ENCODE data around the gene CACNA1D. TPM values are rescaled to one million over a fixed set of nuclear protein-coding genes. Genes with fewer than 3 reads are reported as not detected.

The CACNA1D gene
- polyA plus RNA-seq, 1 experiment = 0.15 TPM

DNA sequence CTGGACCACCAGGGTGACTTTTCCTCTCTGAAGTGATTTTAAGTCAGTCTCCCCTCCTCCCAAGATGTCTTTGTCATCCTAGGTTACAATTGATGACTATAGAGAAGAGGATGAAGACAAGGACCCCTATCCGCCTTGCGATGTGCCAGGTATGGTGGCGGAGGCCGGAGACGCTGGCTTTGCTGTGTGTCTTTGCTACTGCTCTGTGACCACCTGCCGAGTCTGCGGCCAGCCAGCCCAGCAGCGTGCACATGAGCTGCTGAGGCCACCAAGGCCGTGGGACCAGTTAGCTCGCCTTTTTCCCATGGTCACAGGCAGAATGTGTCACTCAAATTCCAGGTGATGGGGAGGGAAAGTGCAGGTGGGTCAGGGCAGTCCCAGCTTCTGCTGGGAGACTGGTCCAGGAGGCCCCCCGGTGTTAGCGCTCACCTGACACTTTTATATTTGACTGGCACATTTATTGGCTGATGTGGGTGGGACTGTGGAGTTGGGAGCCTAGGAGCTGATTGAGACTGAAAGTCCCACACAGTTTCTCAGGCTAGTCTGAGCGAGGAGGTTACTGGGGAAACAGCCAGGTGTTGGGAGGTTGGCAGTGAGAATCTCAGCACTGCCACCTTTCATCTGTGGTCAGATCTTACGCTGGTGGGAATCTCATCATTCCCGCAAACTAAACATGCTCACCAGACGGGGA, 237.7 kb downstream of the CACNA1D start:
- TF ChIP-seq, protein P1, sequence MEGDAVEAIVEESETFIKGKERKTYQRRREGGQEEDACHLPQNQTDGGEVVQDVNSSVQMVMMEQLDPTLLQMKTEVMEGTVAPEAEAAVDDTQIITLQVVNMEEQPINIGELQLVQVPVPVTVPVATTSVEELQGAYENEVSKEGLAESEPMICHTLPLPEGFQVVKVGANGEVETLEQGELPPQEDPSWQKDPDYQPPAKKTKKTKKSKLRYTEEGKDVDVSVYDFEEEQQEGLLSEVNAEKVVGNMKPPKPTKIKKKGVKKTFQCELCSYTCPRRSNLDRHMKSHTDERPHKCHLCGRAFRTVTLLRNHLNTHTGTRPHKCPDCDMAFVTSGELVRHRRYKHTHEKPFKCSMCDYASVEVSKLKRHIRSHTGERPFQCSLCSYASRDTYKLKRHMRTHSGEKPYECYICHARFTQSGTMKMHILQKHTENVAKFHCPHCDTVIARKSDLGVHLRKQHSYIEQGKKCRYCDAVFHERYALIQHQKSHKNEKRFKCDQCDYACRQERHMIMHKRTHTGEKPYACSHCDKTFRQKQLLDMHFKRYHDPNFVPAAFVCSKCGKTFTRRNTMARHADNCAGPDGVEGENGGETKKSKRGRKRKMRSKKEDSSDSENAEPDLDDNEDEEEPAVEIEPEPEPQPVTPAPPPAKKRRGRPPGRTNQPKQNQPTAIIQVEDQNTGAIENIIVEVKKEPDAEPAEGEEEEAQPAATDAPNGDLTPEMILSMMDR (IDR thresholded peaks at IDR 0.05; ENCODE audit: insufficient read depth, low read depth, low read length) = no peak
- POLR2A ChIA-PET = interaction anchor here (0.6 kb wide), 1 partner anchor 124 kb away, joined by 4 read pairs; no protein-coding TSS in a partner anchor
- Histone ChIP-seq H3K27me3 (ENCODE audit: control insufficient read depth, insufficient read depth, low read length) (no peaks in the 10 kb centered on the region), H3K4me3 (ENCODE audit: low read depth, low read length) (no peak overlapping the region), H3K36me3 (ENCODE audit: control insufficient read depth, insufficient read depth, low read length) (no peaks in the 10 kb centered on the region)
- no peak for DNase-seq (ENCODE audit: low read depth)
- CTCF ChIA-PET = no interaction called here

DNA sequence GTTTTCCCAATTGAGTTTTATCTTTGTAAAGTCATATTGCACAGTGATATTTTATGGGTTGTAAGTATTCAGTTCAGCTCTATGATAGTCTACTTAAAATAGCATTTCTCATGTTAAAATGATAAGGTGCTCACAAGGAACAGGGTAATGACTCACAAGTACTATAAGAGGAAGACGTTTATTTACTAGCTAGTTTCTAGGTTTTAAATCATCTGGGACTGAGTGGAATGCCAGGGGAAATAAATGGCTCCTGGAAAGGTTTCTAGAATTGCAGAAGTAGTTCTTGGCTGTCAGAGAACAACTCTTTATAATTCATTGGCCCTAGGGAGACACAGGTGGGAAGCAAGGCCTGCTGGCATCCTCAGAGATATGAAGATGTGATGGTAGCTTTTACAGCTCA, 239.0 kb downstream of the CACNA1D start:
- ChIA-PET POLR2A (no interaction called here), CTCF (interaction anchor here (0.9 to 1.2 kb wide), 2 partner anchors 10 to 24 kb away, joined by 3 to 4 read pairs; no protein-coding TSS in a partner anchor)
- Histone ChIP-seq H3K4me3 (ENCODE audit: low read depth, low read length) (no peak overlapping the region), H3K27me3 (ENCODE audit: control insufficient read depth, insufficient read depth, low read length) (no peaks in the 10 kb centered on the region), H3K36me3 (ENCODE audit: control insufficient read depth, insufficient read depth, low read length) (no peaks in the 10 kb centered on the region)
- DNase-seq (ENCODE audit: low read depth) = no peak
- TF ChIP-seq, protein P1 (IDR thresholded peaks at IDR 0.05; ENCODE audit: insufficient read depth, low read depth, low read length) = no peak

DNA sequence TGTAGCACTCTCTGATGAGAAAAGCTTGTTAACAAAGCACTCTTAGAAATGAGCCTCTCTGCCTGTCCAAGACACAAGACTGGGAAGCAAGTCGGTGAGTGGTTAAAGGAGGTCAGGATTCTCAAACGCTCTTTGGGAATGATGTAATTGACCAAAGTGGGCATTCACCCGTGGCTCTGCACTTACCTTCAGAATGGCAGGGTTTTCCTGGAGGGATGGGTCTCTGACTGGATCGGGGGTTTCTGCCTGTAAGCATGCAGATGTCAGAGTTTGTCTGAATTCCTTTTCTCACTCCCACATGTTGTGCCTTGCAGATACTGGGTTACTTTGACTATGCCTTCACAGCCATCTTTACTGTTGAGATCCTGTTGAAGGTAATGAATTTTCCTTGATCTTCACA, 245.6 kb downstream of the CACNA1D start:
- ChIA-PET POLR2A (no interaction called here), CTCF (no interaction called here)
- TF ChIP-seq, protein P1 (IDR thresholded peaks at IDR 0.05; ENCODE audit: insufficient read depth, low read depth, low read length) = no peak
- H3K27me3 ChIP-seq (ENCODE audit: control insufficient read depth, insufficient read depth, low read length) = no peaks in the 10 kb centered on the region
- no peaks in the 10 kb centered on the region for H3K36me3 ChIP-seq (ENCODE audit: control insufficient read depth, insufficient read depth, low read length)
- no peak overlapping the region for H3K4me3 ChIP-seq (ENCODE audit: low read depth, low read length)
- no peak for DNase-seq (ENCODE audit: low read depth)

DNA sequence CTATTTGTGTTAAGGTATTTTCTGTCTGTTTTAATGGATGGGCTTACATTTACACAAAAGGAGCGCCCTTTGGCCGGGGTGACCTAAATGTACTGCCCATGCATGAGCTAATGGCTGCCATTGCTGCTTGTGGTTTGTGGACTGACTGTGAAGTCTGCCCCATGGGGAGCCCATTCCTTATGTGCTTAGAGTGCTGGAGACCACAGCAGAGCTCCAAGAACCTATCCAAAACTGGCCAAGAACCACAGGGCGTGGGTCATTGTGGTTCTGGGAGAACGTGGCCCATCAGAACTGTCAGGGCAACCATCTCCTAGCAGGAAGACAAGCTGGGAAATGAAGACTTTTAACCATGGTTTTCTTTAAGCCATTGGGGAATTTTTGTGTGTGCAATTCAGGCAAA, 246.5 kb downstream of the CACNA1D start:
- TF ChIP-seq, protein P1 (IDR thresholded peaks at IDR 0.05; ENCODE audit: insufficient read depth, low read depth, low read length) = no peak
- no peaks in the 10 kb centered on the region for H3K27me3 ChIP-seq (ENCODE audit: control insufficient read depth, insufficient read depth, low read length)
- no peak for DNase-seq (ENCODE audit: low read depth)
- CTCF ChIA-PET = no interaction called here
- POLR2A ChIA-PET = no interaction called here
- no peak overlapping the region for H3K4me3 ChIP-seq (ENCODE audit: low read depth, low read length)
- no peaks in the 10 kb centered on the region for H3K36me3 ChIP-seq (ENCODE audit: control insufficient read depth, insufficient read depth, low read length)

GRCh38 chr3:53744351-53744750, 249.9 kb downstream of the CACNA1D start:
- no peaks in the 10 kb centered on the region for H3K27me3 ChIP-seq (ENCODE audit: control insufficient read depth, insufficient read depth, low read length)
- POLR2A ChIA-PET = no interaction called here
- no peak for DNase-seq (ENCODE audit: low read depth)

More at GRCh38 chr3:53744351-53744750, 249.9 kb downstream of the CACNA1D start:
- no peaks in the 10 kb centered on the region for H3K36me3 ChIP-seq (ENCODE audit: control insufficient read depth, insufficient read depth, low read length)
- CTCF ChIA-PET = no interaction called here
- TF ChIP-seq, protein P1 (IDR thresholded peaks at IDR 0.05; ENCODE audit: insufficient read depth, low read depth, low read length) = no peak
- no peak overlapping the region for H3K4me3 ChIP-seq (ENCODE audit: low read depth, low read length)
